Measurements from ENCODE around the gene NLN.

NLN gene

GRCh38 chr5:65832152-65832551 is 110.1 kb downstream of the NLN start:
- Histone ChIP-seq H3K9me2 (replicated peaks; ENCODE audit: control insufficient read depth, low read length) (no peaks in the 10 kb centered on the region), H3K4me3 (ENCODE audit: low read length) (no peak overlapping the region), H3K36me3 (ENCODE audit: control insufficient read depth, low read length) (no peaks in the 10 kb centered on the region), H4K20me1 (ENCODE audit: control insufficient read depth, insufficient read depth, low read depth, low read length) (no peaks in the 10 kb centered on the region), H3K4me2 (ENCODE audit: low read length) (no peak overlapping the region), H3K27ac (ENCODE audit: low read depth, low read length) (no peak overlapping the region), H3F3A (ENCODE audit: control insufficient read depth, insufficient read depth) (no peaks in the 10 kb centered on the region), H3K9me3 (ENCODE audit: control insufficient read depth, insufficient read depth, low read length) (no peaks in the 10 kb centered on the region), H3K27me3 (ENCODE audit: control insufficient read depth, low read length) (no peaks in the 10 kb centered on the region), H3K79me2 (ENCODE audit: control insufficient read depth, low read length) (no peaks in the 10 kb centered on the region), H3K4me1 (ENCODE audit: control insufficient read depth, low read length) (no peaks in the 10 kb centered on the region)
- TF ChIP-seq, protein P1, sequence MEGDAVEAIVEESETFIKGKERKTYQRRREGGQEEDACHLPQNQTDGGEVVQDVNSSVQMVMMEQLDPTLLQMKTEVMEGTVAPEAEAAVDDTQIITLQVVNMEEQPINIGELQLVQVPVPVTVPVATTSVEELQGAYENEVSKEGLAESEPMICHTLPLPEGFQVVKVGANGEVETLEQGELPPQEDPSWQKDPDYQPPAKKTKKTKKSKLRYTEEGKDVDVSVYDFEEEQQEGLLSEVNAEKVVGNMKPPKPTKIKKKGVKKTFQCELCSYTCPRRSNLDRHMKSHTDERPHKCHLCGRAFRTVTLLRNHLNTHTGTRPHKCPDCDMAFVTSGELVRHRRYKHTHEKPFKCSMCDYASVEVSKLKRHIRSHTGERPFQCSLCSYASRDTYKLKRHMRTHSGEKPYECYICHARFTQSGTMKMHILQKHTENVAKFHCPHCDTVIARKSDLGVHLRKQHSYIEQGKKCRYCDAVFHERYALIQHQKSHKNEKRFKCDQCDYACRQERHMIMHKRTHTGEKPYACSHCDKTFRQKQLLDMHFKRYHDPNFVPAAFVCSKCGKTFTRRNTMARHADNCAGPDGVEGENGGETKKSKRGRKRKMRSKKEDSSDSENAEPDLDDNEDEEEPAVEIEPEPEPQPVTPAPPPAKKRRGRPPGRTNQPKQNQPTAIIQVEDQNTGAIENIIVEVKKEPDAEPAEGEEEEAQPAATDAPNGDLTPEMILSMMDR (IDR thresholded peaks at IDR 0.05; ENCODE audit: low read depth, low read length, poor library complexity, severe bottlenecking) = no peak
- TF ChIP-seq EZH2phosphoT487 (IDR thresholded peaks at IDR 0.05; ENCODE audit: borderline replicate concordance, low read length) = no peak

GRCh38 chr5:65832603-65833228 is 110.7 kb downstream of the NLN start:
- no peaks in the 10 kb centered on the region for H3K4me1 ChIP-seq (ENCODE audit: control insufficient read depth, low read length)
- no peak overlapping the region for H3K27ac ChIP-seq (ENCODE audit: low read depth, low read length)
- H3K27me3 ChIP-seq (ENCODE audit: control insufficient read depth, low read length) = no peaks in the 10 kb centered on the region
- no peaks in the 10 kb centered on the region for H4K20me1 ChIP-seq (ENCODE audit: control insufficient read depth, insufficient read depth, low read depth, low read length)
- H3F3A ChIP-seq (ENCODE audit: control insufficient read depth, insufficient read depth) = no peaks in the 10 kb centered on the region
- H3K4me2 ChIP-seq (ENCODE audit: low read length) = no peak overlapping the region
- H3K4me3 ChIP-seq (ENCODE audit: low read length) = no peak overlapping the region
- TF ChIP-seq, protein P1 (IDR thresholded peaks at IDR 0.05; ENCODE audit: low read depth, low read length, poor library complexity, severe bottlenecking) = no peak
- TF ChIP-seq EZH2phosphoT487 (IDR thresholded peaks at IDR 0.05; ENCODE audit: borderline replicate concordance, low read length) = no peak
- H3K79me2 ChIP-seq (ENCODE audit: control insufficient read depth, low read length) = no peaks in the 10 kb centered on the region
- no peaks in the 10 kb centered on the region for H3K9me2 ChIP-seq (replicated peaks; ENCODE audit: control insufficient read depth, low read length)
- H3K9me3 ChIP-seq (ENCODE audit: control insufficient read depth, insufficient read depth, low read length) = no peaks in the 10 kb centered on the region
- no peaks in the 10 kb centered on the region for H3K36me3 ChIP-seq (ENCODE audit: control insufficient read depth, low read length)

- no peaks in the 10 kb centered on the region for H3K79me2 ChIP-seq (ENCODE audit: control insufficient read depth, low read length)
- H4K20me1 ChIP-seq (ENCODE audit: control insufficient read depth, insufficient read depth, low read depth, low read length) = no peaks in the 10 kb centered on the region
- H3K9me2 ChIP-seq (replicated peaks; ENCODE audit: control insufficient read depth, low read length) = no peaks in the 10 kb centered on the region
- H3K4me3 ChIP-seq (ENCODE audit: low read length) = no peak overlapping the region
- no peaks in the 10 kb centered on the region for H3F3A ChIP-seq (ENCODE audit: control insufficient read depth, insufficient read depth)
- TF ChIP-seq, protein P1 (IDR thresholded peaks at IDR 0.05; ENCODE audit: low read depth, low read length, poor library complexity, severe bottlenecking) = no peak
- TF ChIP-seq EZH2phosphoT487 (IDR thresholded peaks at IDR 0.05; ENCODE audit: borderline replicate concordance, low read length) = no peak
- H3K4me1 ChIP-seq (ENCODE audit: control insufficient read depth, low read length) = no peaks in the 10 kb centered on the region
- no peaks in the 10 kb centered on the region for H3K9me3 ChIP-seq (ENCODE audit: control insufficient read depth, insufficient read depth, low read length)
- no peaks in the 10 kb centered on the region for H3K27me3 ChIP-seq (ENCODE audit: control insufficient read depth, low read length)
- H3K27ac ChIP-seq (ENCODE audit: low read depth, low read length) = no peak overlapping the region
- H3K4me2 ChIP-seq (ENCODE audit: low read length) = no peak overlapping the region
- no peaks in the 10 kb centered on the region for H3K36me3 ChIP-seq (ENCODE audit: control insufficient read depth, low read length)
These were observed 111.8 kb downstream of the NLN start for GRCh38 chr5:65833780-65834179.

Measured in DOHH2 (cell line).